Measurements from ENCODE around the gene CHD2. TPM values are rescaled to one million over a fixed set of nuclear protein-coding genes. Genes with fewer than 3 reads are reported as not detected.
A peak's percentile ranks its signal among the peaks of the same experiment; 100 is the strongest.

Gene CHD2
- total RNA-seq, 1 donor from 2014 or later: 59.7 TPM

DNA sequence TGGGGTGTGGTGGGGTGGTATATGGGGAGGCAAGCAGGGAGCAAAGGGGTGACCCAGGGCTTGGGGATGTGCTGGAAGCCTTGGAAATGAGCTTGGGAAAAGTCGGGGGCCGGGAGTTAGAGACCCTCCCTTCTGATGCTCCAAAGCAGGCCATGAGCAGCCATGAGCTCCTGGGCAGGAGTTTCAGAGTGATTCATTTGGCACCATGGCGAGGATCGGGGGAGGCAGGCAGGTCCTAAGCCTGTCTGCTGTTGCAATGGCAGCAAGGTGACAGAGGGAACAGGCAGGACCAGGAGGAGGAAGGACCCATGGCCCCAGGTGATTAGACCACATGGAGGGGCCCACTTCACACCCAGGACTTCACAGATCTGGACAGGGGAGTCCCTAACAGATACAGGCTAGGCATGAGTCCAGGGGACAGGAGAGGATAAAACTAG is 167.5 kb downstream of the CHD2 start:
- Mint-ChIP-seq H3K27me3 (ENCODE audit: low read depth) (no peaks in the 10 kb centered on the region), H3K4me1 (ENCODE audit: low read depth) (peaks cover 52% of the 10 kb centered on the region), H3K9me3 (ENCODE audit: low read depth) (no peaks in the 10 kb centered on the region), H3K4me3 (ENCODE audit: unreplicated experiment) (no peak overlapping the region), H3K27ac (ENCODE audit: unreplicated experiment) (peak overlapping the region; percentile 57), H3K36me3 (ENCODE audit: low read depth) (peaks cover 4% of the 10 kb centered on the region)
- DNase-seq (ENCODE audit: low spot score): no peak
- TF ChIP-seq, protein P1, sequence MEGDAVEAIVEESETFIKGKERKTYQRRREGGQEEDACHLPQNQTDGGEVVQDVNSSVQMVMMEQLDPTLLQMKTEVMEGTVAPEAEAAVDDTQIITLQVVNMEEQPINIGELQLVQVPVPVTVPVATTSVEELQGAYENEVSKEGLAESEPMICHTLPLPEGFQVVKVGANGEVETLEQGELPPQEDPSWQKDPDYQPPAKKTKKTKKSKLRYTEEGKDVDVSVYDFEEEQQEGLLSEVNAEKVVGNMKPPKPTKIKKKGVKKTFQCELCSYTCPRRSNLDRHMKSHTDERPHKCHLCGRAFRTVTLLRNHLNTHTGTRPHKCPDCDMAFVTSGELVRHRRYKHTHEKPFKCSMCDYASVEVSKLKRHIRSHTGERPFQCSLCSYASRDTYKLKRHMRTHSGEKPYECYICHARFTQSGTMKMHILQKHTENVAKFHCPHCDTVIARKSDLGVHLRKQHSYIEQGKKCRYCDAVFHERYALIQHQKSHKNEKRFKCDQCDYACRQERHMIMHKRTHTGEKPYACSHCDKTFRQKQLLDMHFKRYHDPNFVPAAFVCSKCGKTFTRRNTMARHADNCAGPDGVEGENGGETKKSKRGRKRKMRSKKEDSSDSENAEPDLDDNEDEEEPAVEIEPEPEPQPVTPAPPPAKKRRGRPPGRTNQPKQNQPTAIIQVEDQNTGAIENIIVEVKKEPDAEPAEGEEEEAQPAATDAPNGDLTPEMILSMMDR (IDR thresholded peaks at IDR 0.05): no peak

DNA sequence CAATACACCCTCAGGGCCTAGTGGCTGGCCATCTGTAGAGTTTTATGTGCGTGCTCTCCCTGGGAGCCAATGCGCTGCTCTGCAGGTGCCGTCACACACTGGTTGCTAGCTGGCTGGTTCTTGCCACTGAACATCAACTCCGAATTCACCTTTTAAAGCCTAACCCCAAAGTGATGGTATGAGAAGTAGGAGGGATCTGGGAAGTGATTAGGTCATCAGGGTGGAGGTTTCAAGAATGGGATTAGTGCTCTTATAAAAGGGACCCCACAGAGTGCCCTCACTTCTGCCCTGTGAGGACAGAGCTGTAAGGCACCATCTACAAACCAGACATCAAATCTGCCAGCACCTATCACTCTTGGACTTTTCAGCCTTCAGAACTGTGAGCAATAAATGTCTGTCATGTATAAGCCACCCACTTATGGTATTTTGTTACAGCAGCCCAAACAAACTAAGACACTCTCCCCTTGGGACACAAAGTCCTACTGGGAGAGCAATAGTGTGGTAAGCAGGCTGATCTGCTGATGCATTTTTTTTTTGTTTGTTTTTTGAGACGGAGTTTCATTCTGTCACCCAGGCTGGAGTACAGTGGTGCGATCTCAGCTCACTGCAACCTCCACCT is 168.6 kb downstream of the CHD2 start:
- DNase-seq (ENCODE audit: low spot score): no peak
- no peak overlapping the region for H3K27ac Mint-ChIP-seq (ENCODE audit: unreplicated experiment)
- H3K27me3 Mint-ChIP-seq (ENCODE audit: low read depth): no peaks in the 10 kb centered on the region
- peaks cover 4% of the 10 kb centered on the region for H3K36me3 Mint-ChIP-seq (ENCODE audit: low read depth)
- no peaks in the 10 kb centered on the region for H3K9me3 Mint-ChIP-seq (ENCODE audit: low read depth)
- no peak overlapping the region for H3K4me3 Mint-ChIP-seq (ENCODE audit: unreplicated experiment)
- H3K4me1 Mint-ChIP-seq (ENCODE audit: low read depth): peaks cover 54% of the 10 kb centered on the region
- TF ChIP-seq, protein P1 (IDR thresholded peaks at IDR 0.05): no peak

DNA sequence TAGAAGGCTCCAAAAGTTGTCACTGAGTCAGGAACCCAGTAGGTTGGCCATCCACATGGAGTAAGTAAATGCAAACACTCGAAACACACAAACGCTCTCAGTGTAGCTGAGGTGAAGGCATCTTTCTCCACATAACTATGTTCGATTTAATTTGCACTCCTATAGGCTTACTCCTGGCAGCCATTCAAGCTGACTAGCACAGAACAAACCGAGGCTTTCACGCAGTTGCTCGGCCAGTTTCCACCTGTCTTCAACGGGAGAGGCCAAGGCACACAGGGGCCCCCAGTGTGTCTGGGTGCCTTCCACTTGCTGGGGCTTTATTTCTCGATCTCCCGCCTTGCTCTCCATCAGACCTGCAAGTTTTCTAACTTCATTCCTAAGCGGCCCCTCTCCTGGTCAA is 170.0 kb downstream of the CHD2 start:
- H3K4me3 Mint-ChIP-seq (ENCODE audit: unreplicated experiment): peak overlapping the region; percentile 96
- H3K36me3 Mint-ChIP-seq (ENCODE audit: low read depth): peaks cover 4% of the 10 kb centered on the region
- no peaks in the 10 kb centered on the region for H3K9me3 Mint-ChIP-seq (ENCODE audit: low read depth)
- no peak for DNase-seq (ENCODE audit: low spot score)
- H3K4me1 Mint-ChIP-seq (ENCODE audit: low read depth): peaks cover 56% of the 10 kb centered on the region
- TF ChIP-seq, protein P1 (IDR thresholded peaks at IDR 0.05): no peak
- H3K27ac Mint-ChIP-seq (ENCODE audit: unreplicated experiment): no peak overlapping the region
- H3K27me3 Mint-ChIP-seq (ENCODE audit: low read depth): no peaks in the 10 kb centered on the region

- Mint-ChIP-seq H3K27ac (ENCODE audit: unreplicated experiment) (no peak overlapping the region), H3K27me3 (ENCODE audit: low read depth) (no peaks in the 10 kb centered on the region), H3K4me1 (ENCODE audit: low read depth) (peaks cover 56% of the 10 kb centered on the region), H3K9me3 (ENCODE audit: low read depth) (no peaks in the 10 kb centered on the region), H3K36me3 (ENCODE audit: low read depth) (peaks cover 2% of the 10 kb centered on the region), H3K4me3 (ENCODE audit: unreplicated experiment) (peak overlapping the region; percentile 96)
- TF ChIP-seq, protein P1 (IDR thresholded peaks at IDR 0.05): no peak
- DNase-seq (ENCODE audit: low spot score): no peak
Observed at GRCh38 chr15:93070551-93071296, 170.6 kb downstream of the CHD2 start.

DNA sequence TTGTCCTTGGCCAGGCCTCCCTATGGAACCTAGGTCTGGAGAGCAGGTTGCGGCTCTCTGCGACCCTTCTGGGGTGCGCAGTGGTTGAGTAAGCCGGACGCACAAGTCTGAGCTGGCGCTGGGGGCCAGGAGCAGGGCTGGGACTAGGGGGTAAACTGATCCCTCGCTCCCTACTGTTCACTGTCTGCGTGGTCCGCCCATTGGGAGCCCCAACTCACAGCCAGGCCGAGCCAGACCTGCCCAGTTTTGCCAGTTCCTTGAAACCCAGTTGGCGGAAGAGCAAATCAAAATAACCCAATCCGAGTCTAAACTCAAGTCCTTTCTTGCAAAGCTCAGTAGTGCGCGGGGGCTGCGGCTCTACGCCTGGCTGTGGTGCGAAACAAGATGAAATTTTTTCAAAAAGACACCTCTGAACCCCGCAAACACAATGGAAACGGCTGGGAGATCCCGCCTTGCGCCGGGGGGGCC is 171.4 kb downstream of the CHD2 start:
- Mint-ChIP-seq H3K4me3 (ENCODE audit: unreplicated experiment) (peak overlapping the region; percentile 96), H3K9me3 (ENCODE audit: low read depth) (no peaks in the 10 kb centered on the region), H3K27me3 (ENCODE audit: low read depth) (no peaks in the 10 kb centered on the region), H3K27ac (ENCODE audit: unreplicated experiment) (peak overlapping the region; percentile 75), H3K36me3 (ENCODE audit: low read depth) (peaks cover 2% of the 10 kb centered on the region), H3K4me1 (ENCODE audit: low read depth) (peaks cover 61% of the 10 kb centered on the region)
- TF ChIP-seq, protein P1 (IDR thresholded peaks at IDR 0.05): no peak
- no peak for DNase-seq (ENCODE audit: low spot score)
